ENCODE measurements around the gene MDH2.
"Not testable (repeated sequence)": the region's sequence is repeated elsewhere in the genome, so short reads cannot be mapped to it uniquely, and the experiment has no call there.

MDH2 gene

DNA sequence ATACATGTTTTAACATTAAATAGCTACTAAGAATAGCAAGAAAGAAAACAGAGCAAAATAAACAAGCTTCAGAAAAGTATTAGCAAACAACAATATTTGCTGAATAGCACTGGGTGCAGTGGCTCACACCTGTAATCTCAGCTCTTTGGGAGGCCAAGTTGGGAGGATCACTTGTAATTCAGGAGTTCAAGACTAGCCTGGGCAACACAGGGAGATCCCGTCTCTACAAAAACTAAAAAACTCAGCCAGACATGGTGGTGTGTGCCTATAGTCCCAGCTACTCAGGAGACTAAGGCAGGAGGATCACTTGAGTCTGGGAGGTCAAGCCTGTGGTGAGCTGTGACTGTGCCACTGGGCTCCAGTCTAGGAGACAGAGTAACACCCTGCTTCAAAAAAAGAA lies 66.8 kb downstream of the MDH2 start:
- not testable (repeated sequence) for DNase-seq

All from activated naive CD4-positive, alpha-beta T cell (primary cell).